ENCODE measurements around the gene PAX5.

The PAX5 gene

DNA sequence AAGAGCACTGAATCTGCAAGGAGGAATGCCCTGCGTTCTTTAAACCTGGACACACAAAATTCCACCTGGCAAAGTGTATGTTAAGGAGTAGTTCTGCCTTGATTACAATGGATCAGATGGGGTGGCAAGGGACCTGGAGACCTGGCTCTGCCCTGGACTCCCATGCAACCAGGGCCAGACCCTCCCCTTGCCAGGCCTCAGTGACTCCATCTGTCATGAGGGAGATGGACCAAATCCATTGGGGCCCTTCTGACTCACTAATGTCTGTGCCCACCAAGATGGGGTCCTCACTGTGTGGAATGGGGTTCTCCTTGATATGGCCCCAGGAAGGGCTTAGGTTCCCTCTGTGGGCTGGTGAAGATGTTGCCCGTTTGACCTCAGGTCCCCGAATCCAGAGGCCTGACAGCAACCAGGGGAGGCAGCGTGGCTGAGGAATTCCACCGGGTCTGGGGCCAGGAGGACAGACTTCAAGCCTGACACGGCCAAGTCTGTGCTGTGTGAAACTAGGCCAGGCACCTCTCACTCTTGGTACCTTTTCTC is 100.3 kb downstream of the PAX5 start:
- DNase-seq (ENCODE audit: low read depth in 2 of 2), result no peak

GRCh38 chr9:36932198-36932597 is 101.9 kb downstream of the PAX5 start:
- DNase-seq (ENCODE audit: low read depth in 2 of 2), result no peak

- no peak for DNase-seq (ENCODE audit: low read depth in 2 of 2)
Observed at GRCh38 chr9:36930941-36931340, 103.1 kb downstream of the PAX5 start.

DNA sequence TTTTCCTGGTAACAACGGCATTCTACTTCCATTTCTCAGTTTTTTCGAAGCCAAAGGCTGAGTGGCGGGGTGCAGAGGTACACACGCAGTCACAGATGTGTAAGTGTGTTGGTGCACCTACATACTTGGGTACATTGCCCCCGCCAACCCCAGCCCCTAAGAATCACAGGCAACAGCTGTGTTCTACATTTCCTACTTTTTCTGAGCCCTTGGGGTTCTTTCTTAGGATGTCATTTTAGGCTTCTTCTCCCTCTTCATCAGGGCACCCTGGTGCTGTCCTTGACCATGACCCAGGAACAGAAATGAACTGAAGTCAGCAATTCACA is 104.8 kb downstream of the PAX5 start:
- no peak for DNase-seq (ENCODE audit: low read depth in 2 of 2)

DNA sequence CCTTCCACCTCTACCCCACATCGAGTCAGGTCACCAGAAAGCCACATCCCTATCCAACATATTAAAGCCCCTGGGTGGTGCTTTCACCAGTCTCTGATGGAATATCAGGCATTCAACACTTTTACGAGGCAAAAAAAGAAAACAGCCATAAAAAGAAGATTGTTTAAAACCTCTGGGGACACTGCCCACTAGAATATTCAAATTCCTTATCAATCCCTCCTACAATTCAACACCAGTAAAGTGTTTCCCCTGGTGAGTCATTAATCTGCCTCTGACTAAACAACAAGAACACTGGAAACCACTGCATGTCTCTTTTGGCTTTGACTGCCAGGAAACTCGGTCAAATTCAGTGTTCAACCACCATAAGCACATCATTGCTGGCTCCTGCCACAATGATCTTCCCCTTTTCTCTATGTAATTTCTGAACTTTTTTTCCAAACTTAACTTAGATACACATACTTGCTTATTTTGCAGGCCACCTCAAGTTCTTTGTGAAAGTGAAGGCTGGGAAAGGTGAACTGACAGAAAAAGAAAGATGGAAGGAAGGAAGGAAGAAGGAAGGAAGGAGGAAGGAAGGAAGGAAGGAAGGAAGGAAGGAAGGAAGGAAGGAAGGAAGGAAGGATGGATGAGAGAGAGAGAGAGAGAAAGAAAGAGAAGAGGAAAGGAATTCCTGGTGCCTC is 105.3 kb downstream of the PAX5 start:
- no peak for DNase-seq (ENCODE audit: low read depth in 2 of 2)

DNA sequence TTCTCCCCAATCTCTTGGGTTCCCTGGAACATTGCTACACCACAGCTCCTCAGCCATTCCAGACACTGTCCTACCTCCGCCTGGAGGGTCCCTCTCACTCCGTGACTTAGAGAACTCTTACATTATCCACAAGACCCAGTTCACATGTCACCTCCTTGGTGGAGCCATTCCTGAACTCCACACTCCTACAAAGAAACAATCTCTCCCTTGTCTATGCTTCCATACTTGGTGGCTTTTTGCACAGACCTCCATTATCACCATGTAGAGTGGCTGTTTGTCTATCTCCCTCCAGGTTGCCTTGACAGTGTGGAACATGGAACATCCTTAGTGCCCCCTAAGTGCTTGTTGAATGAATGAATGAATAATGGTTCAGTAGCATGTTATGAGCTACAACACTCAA is 105.9 kb downstream of the PAX5 start:
- no peak for DNase-seq (ENCODE audit: low read depth in 2 of 2)

GRCh38 chr9:36924757-36925432 is 109.2 kb downstream of the PAX5 start:
- DNase-seq (ENCODE audit: low read depth in 2 of 2), result no peak

- no peak for DNase-seq (ENCODE audit: low read depth in 2 of 2)
Observed at GRCh38 chr9:36924071-36924470, 110.0 kb downstream of the PAX5 start.

GRCh38 chr9:36923025-36923625 is 110.9 kb downstream of the PAX5 start:
- no peak for DNase-seq (ENCODE audit: low read depth in 2 of 2)

DNA sequence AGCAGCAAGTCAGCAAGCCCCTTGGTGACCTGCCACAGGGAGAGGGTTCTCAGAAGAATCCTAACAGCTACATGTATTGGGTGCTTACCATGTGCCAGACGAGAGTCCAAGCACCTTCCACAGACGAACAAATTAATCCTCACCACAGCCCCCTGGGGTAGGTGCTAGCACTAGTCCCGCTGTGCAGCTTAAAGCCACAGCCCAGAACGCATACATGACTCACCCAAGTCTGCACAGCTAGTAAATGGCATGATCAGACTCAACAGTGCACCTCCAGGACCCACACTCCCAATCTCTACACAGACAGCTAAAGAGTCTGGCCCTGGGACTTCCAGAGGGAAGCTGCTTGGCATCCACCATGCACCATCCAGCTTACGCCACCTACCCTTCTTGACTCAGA is 111.5 kb downstream of the PAX5 start:
- no peak for DNase-seq (ENCODE audit: low read depth in 2 of 2)

DNA sequence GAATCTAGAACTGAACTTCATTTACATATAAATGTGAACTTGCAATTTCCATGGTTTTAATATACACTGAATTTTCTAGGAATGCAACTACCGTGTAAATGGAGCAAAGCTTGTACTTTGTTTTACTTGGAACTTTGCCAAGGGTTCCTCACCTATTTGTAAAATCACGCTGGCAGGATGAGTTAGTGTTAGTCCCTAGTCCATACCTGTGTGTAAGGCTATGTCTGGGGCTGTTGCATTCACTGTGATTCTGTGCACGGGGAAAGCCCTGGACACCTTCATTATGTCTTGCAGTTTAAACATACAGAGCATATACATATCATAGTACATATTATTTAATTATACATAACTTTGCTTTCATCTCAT is 119.9 kb downstream of the PAX5 start:
- DNase-seq (ENCODE audit: low read depth in 2 of 2), result no peak

- no peak for DNase-seq (ENCODE audit: low read depth in 2 of 2)
Observed at GRCh38 chr9:36913393-36914211, 120.5 kb downstream of the PAX5 start.

- no peak for DNase-seq (ENCODE audit: low read depth in 2 of 2)
Observed at GRCh38 chr9:36912620-36913019, 121.4 kb downstream of the PAX5 start.

- no peak for DNase-seq (ENCODE audit: low read depth in 2 of 2)
Observed at GRCh38 chr9:36911601-36912412, 122.3 kb downstream of the PAX5 start.

- no peak for DNase-seq (ENCODE audit: low read depth in 2 of 2)
Observed at GRCh38 chr9:36911037-36911436, 123.0 kb downstream of the PAX5 start.

GRCh38 chr9:36906492-36906891 is 127.6 kb downstream of the PAX5 start:
- DNase-seq (ENCODE audit: low read depth in 2 of 2), result no peak

- no peak for DNase-seq (ENCODE audit: low read depth in 2 of 2)
Observed at GRCh38 chr9:36905101-36906066, 128.7 kb downstream of the PAX5 start.

DNA sequence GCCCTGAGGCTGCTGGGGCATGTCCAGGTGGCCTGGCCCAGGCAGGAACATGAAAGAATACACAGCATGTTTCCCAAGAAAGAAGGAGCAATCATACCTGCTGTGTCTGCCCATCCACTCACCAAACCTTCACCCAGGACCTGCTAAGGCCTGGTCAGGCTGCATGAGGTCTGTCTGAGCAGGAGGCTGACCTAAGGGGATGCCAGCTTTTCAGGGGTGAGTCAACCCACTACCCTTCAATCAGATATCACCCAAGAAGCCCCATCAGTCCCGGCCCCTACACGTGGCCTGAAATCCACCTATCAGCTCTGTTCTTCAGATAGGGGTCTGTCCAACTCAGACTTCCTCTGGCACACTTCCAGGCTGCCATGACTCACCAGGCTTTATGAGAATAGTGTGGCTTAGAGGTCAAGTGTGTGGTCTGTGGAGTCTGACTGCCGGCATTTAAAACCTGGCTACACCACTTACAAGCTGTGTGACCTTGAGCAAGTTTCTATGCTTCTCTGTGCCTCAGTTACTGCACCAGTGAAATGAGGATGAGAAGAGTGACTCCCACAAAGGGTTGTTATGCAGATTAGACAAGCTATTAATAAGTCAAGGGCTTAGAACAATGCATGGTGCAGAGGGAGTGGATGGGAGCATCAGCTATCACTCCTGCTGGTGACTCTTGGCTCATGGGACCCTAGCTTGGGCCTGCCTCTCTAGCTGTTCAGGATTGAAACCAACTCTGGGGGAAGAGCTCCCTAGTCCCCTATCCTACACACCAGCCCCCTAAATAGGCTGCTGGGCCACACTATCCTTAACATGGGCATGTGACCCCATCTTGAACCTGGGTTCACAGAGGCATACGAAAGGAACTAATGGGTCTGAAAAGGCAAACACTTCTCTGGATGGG is 130.3 kb downstream of the PAX5 start:
- no peak for DNase-seq (ENCODE audit: low read depth in 2 of 2)

DNA sequence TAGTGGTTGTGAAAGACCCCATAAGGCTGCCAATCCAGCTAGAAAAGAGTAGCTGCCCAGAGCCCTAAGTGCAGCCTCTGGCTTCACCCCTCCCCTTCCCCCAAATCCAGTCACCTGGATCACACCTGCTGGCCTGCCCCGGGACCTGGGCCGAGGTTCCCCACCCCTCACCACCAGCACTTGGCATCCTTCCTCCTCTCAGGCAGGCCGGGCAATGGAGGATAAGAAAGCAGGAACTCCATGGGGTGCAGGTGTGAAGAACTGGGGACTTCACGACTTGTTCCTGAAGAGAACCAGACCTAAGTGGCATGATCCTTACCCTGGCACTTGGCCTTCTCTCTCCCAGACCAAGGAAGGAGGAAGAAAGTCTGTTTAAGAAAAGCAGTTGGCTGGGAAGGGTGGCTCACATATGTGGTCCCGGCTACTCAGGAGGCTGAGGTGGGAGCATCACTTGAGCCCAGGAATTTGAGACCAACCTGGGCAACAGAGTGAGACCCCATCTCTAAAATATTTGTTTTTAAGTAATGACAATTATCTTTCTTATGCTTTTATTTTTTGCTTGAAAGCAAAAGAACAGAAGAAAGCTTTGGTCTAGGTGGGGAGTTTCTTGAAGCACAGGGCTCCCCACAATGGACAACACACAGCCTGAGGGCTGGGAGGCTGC is 131.1 kb downstream of the PAX5 start:
- no peak for DNase-seq (ENCODE audit: low read depth in 2 of 2)

Data from stimulated activated CD8-positive, alpha-beta memory T cell treated with anti-CD3 and anti-CD28 coated beads, Interleukin-7, amount 100 ng/mL, for 4 hours (primary cell).